Parathyroid adenoma (tissue), 2 donors: ENCODE measurements around the gene FRMD4A.

Experiments used
- H2AFZ ChIP-seq: fragments of 300-600 bp; sonication (generic); one replicate; pipeline ENCODE4 v1.7.0; 2017; ENCODE audit warnings: antibody characterized with exemption, mild to moderate bottlenecking
- H3K27ac ChIP-seq: fragments of 300-600 bp; sonication (generic); one replicate; pipeline ENCODE4 v1.7.0; 2017
- H3K27me3 ChIP-seq: fragments of 300-600 bp; sonication (generic); one replicate; pipeline ENCODE4 v1.7.0; 2017; ENCODE audit warnings: low read length; ENCODE audit not compliant: control insufficient read depth, insufficient read depth
- H3K36me3 ChIP-seq: fragments of 300-600 bp; sonication (generic); one replicate; pipeline ENCODE4 v1.7.0; 2017; ENCODE audit warnings: low read length; ENCODE audit not compliant: control insufficient read depth, insufficient read depth
- H3K4me1 ChIP-seq: fragments of 300-600 bp; sonication (generic); one replicate; pipeline ENCODE4 v1.7.0; 2017; ENCODE audit warnings: control low read depth
- H3K4me2 ChIP-seq: fragments of 300-600 bp; sonication (generic); one replicate; pipeline ENCODE4 v1.7.0; 2017; ENCODE audit warnings: low read length
- H3K4me3 ChIP-seq: fragments of 300-600 bp; sonication (generic); one replicate; pipeline ENCODE4 v1.7.0; 2017; ENCODE audit warnings: low read depth, low read length
- H3K79me2 ChIP-seq: fragments of 300-600 bp; sonication (generic); one replicate; pipeline ENCODE4 v1.7.0; 2017; ENCODE audit warnings: control low read depth
- H3K9ac ChIP-seq: fragments of 300-600 bp; sonication (generic); one replicate; pipeline ENCODE4 v1.7.0; 2017; ENCODE audit warnings: mild to moderate bottlenecking
- H3K9me3 ChIP-seq: fragments of 300-600 bp; sonication (generic); one replicate; pipeline ENCODE4 v1.7.0; 2017; ENCODE audit warnings: low read length; ENCODE audit not compliant: control insufficient read depth
- CTCF ChIP-seq: fragments of 300-600 bp; sonication (generic); IDR thresholded peaks from one replicate; pipeline ENCODE4 v1.7.0; 2017; ENCODE audit warnings: antibody characterized with exemption, mild to moderate bottlenecking
- donor health status: primary hyperparathyroidism.

FRMD4A gene

GRCh38 chr10:14116837-14117236 is 213.9 kb downstream of the FRMD4A start:
- no peak for TF ChIP-seq CTCF
- Histone ChIP-seq H3K36me3 (no peaks in the 10 kb centered on the region), H3K9ac (no peak overlapping the region), H3K4me2 (no peak overlapping the region), H2AFZ (no peak overlapping the region), H3K4me3 (no peak overlapping the region), H3K4me1 (no peaks in the 10 kb centered on the region), H3K27me3 (no peaks in the 10 kb centered on the region), H3K79me2 (no peaks in the 10 kb centered on the region), H3K9me3 (no peaks in the 10 kb centered on the region), H3K27ac (no peak overlapping the region)

DNA sequence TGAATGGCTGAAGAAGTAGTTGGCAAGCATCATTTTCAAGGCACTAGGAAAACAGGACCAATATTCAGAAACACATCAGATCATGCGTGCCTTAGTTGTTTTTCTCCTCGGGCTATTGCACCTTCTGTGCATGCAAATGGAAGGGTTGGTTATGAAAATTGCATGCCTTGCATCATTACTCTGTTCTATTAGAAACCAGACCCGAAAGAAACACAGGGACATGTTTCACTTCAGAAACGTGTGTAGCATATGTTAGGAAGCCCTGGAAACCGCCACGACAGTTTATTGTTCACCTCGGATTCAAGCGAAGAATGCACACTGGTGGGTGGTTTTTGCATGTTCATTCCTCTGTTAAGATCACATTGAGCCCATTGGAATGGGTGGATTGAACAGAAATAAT is 214.7 kb downstream of the FRMD4A start:
- no peak overlapping the region for H2AFZ ChIP-seq
- no peak for TF ChIP-seq CTCF
- no peaks in the 10 kb centered on the region for H3K4me1 ChIP-seq
- no peaks in the 10 kb centered on the region for H3K27me3 ChIP-seq
- no peak overlapping the region for H3K4me3 ChIP-seq
- no peak overlapping the region for H3K9ac ChIP-seq
- H3K9me3 ChIP-seq = no peaks in the 10 kb centered on the region
- no peak overlapping the region for H3K27ac ChIP-seq
- no peaks in the 10 kb centered on the region for H3K79me2 ChIP-seq
- H3K4me2 ChIP-seq = no peak overlapping the region
- H3K36me3 ChIP-seq = no peaks in the 10 kb centered on the region

DNA sequence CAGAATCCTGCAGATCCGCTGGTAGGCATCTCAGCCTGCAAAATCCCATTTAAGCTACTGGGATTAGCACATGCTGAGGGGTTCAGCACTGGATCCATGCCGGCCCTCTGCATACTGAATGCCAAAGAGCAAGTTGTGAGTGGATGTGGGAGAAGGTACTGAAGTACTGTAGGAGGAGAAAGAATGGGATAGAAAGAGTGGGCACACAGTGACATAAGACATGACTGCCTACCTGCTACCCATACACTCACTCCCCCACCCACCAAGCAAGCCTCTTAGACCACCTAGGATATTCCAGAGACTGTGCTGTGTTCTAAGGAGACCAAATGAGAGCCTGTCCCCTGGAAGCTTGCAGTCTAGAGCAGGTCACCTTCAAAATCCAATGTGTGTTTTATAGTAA is 215.9 kb downstream of the FRMD4A start:
- no peak for TF ChIP-seq CTCF
- no peaks in the 10 kb centered on the region for H3K79me2 ChIP-seq
- no peak overlapping the region for H3K4me2 ChIP-seq
- H3K27me3 ChIP-seq = no peaks in the 10 kb centered on the region
- H2AFZ ChIP-seq = no peak overlapping the region
- no peaks in the 10 kb centered on the region for H3K4me1 ChIP-seq
- no peak overlapping the region for H3K4me3 ChIP-seq
- H3K9ac ChIP-seq = no peak overlapping the region
- H3K36me3 ChIP-seq = no peaks in the 10 kb centered on the region
- no peak overlapping the region for H3K27ac ChIP-seq
- no peaks in the 10 kb centered on the region for H3K9me3 ChIP-seq

DNA sequence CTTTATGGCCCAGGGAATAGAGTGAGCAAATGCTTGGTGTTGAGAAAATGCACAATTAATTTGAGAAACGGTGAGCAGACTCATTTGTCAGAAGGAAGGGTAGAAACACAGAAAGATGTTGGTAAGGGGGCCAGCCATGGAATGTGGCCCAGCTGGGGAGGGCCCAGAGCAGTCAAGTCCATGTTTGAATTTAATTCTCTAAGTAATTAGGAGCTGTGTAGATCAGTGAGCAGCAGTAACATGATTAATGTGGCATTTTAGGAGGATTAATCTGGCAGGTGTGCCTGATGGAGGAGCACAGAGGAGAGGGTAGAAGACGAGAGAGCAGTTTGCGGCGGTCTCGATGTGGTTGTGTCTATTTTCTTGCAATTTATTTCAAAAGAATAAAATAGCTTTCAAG is 218.7 kb downstream of the FRMD4A start:
- H3K27me3 ChIP-seq = no peaks in the 10 kb centered on the region
- H3K79me2 ChIP-seq = no peaks in the 10 kb centered on the region
- no peak for TF ChIP-seq CTCF
- H3K9me3 ChIP-seq = no peaks in the 10 kb centered on the region
- H3K4me1 ChIP-seq = no peaks in the 10 kb centered on the region
- no peak overlapping the region for H3K4me3 ChIP-seq
- H3K36me3 ChIP-seq = no peaks in the 10 kb centered on the region
- no peak overlapping the region for H3K9ac ChIP-seq
- no peak overlapping the region for H3K27ac ChIP-seq
- H2AFZ ChIP-seq = no peak overlapping the region
- no peak overlapping the region for H3K4me2 ChIP-seq

- H2AFZ ChIP-seq = no peak overlapping the region
- no peaks in the 10 kb centered on the region for H3K36me3 ChIP-seq
- H3K27ac ChIP-seq = no peak overlapping the region
- H3K4me1 ChIP-seq = no peaks in the 10 kb centered on the region
- no peak overlapping the region for H3K9ac ChIP-seq
- no peaks in the 10 kb centered on the region for H3K9me3 ChIP-seq
- no peak overlapping the region for H3K4me2 ChIP-seq
- TF ChIP-seq CTCF = no peak
- H3K79me2 ChIP-seq = no peaks in the 10 kb centered on the region
- H3K4me3 ChIP-seq = no peak overlapping the region
- no peaks in the 10 kb centered on the region for H3K27me3 ChIP-seq
Measured at GRCh38 chr10:14111208-14111607, 219.5 kb downstream of the FRMD4A start.
